KOPT-K1 (cell line): ENCODE measurements around the gene ENPP3.

ENCODE experiments used
- H3K27ac ChIP-seq: fragments of 200-600 bp; sonication (generic); 2 replicates; pipeline ENCODE4 v1.5.1; 2016; ENCODE audit warnings: antibody characterized with exemption, mild to moderate bottlenecking, low read depth, low read length; ENCODE audit not compliant: poor library complexity, severe bottlenecking
- H3K36me3 ChIP-seq: fragments of 200-600 bp; sonication (generic); 2 replicates; pipeline ENCODE4 v1.5.1; 2017; ENCODE audit warnings: antibody characterized with exemption, mild to moderate bottlenecking, low read length, moderate library complexity; ENCODE audit not compliant: insufficient read depth
- H3K9me3 ChIP-seq: fragments of 200-600 bp; sonication (generic); 2 replicates; pipeline ENCODE4 v1.5.1; 2017; ENCODE audit warnings: antibody characterized with exemption, low read length, mild to moderate bottlenecking; ENCODE audit not compliant: insufficient read depth, poor library complexity, severe bottlenecking

ENPP3 gene

DNA sequence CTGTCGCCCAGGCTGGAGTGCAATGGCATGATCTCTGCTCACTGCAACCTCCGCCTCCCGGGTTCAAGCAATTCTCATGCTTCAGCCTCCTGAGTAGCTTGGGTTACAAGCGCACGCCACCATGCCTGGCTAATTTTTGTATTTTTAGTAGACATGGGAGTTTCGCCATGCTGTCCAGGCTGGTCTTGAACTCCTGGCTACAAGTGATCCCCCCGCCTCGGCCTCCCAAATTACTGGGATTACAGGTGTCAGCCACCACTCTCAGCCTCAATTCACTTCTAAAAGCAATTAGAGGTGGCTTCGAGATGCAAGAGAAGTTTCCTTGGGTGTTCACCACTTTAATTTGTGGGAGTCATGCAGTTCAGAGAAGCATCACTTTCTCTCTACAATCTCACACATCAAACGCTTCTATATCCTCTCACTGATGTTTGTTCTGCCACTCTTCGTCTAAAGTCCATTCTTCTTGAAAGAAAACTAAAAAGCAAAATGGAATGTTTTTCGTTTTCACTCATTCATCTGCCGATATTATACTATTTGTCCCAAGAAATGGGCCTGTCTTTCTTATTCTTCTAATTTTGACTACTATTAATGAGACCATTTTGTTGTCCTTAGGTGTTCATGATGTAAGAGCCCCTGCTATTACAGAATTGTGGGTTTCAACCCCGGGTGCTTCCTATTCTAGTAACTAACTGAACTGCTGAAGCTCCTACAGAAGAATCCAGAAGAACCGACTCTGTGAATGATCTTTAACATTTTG lies 132.5 kb downstream of the ENPP3 start:
- H3K36me3 ChIP-seq, result no peaks in the 10 kb centered on the region
- no peaks in the 10 kb centered on the region for H3K9me3 ChIP-seq
- H3K27ac ChIP-seq, result no peak overlapping the region

DNA sequence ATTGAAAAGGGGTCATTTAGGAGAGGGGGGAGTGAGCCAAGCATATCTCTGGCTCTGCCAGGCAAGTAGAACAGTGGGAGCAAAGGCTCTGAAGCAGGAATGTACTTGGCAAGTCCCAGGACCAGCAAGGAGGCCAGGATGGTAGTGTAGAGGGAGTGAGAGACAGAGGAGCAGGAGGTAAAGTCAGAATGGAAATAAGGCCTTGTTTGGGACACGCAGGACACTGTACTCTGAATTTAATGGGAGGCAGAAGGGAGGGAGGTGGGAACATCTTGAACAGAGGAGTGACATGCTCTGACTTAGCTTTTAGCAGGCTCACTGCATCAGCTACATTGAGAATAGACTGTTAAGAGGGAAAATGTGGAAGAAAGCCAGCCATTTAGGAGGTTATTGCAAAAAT lies 133.7 kb downstream of the ENPP3 start:
- H3K9me3 ChIP-seq, result no peaks in the 10 kb centered on the region
- no peak overlapping the region for H3K27ac ChIP-seq
- no peaks in the 10 kb centered on the region for H3K36me3 ChIP-seq

DNA sequence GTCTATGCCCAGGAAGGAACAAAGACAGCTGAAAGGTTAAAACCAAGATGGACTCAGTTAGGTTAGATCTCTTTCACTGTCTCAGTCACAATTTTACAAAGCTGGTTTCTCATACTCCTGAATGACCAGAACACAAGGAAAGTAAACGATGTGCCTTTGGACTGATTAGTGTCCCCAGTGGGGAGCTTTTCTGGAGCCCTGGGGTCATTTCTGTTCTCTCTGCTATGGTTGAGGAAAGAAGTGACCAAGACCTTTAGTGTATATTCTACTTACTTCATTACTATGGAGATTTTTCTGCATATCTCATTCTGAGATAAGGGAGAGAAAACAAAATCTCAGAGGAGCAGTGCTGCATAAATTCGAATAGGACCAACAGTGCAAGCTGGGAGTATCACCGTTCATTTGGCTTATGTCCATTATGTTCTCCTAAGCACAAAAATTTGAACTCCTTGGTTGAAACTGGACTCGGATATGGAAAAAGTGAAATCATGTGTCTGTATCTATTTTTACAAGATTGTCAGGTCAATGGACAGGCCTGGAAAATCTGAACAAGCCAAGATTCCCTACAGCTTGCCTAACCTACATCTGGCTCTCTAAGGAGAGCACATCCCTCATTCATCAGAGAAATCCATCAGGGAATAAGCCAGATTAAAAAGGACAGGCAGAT lies 136.3 kb downstream of the ENPP3 start:
- Histone ChIP-seq H3K9me3 (no peaks in the 10 kb centered on the region), H3K36me3 (no peaks in the 10 kb centered on the region), H3K27ac (no peak overlapping the region)

DNA sequence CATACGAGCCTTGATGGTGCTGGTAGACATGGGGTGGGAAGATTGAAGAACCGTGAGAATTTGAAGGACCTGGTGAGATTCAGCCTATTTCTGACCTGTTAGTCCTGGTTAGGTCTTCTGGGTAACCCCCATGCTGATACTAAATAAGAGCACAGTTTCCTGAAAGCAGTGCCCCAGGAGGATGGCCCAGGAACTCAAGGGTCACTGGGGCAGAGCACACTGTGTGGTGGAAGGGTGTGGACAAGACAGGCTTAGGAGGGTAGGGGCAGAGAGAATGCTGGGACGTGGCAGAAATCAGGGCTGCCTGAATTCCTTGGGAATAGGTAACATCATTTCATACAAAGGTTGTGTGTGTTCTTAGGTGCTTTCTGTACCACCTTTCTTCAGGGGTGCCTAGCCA lies 138.8 kb downstream of the ENPP3 start:
- Histone ChIP-seq H3K36me3 (no peaks in the 10 kb centered on the region), H3K27ac (no peak overlapping the region), H3K9me3 (no peaks in the 10 kb centered on the region)

DNA sequence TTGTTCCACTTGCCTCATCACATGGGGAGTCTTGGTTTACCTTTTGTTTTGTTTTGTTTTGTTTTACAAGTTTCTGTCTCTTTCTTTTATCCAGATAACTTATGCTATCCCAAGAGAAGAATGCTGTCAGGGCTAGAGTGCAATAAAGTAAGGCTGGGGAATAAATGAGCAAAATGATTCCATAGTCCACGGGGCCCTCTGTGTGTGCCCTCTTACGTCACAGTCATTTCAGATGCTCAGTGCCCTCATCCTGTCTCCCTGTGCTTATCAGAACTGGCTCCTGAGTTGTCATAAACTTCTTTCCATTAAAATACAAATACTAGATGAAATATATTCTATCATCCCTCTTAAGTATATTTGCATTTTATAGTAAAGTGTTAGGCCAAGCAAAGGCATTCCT lies 139.9 kb downstream of the ENPP3 start:
- no peak overlapping the region for H3K27ac ChIP-seq
- no peaks in the 10 kb centered on the region for H3K36me3 ChIP-seq
- no peaks in the 10 kb centered on the region for H3K9me3 ChIP-seq

DNA sequence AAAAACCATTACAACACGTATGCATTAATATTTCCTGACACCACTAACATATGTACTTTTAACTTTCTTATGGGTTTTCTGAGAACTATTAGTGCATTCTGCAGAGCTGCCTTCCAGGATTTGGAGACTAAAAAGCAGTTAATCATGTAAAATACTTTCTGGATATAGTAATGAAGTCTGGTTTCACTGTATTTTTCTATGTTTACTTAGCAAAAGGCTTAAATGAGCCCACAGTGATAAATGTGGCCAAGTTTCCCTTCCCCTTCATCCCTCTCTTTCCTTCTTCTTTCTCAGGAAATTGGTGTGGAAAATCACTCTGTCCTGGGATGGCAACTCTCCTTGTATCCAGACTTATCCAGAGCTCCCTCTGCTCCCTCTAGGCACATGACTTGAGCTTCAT lies 141.1 kb downstream of the ENPP3 start:
- no peaks in the 10 kb centered on the region for H3K9me3 ChIP-seq
- no peak overlapping the region for H3K27ac ChIP-seq
- H3K36me3 ChIP-seq, result no peaks in the 10 kb centered on the region

DNA sequence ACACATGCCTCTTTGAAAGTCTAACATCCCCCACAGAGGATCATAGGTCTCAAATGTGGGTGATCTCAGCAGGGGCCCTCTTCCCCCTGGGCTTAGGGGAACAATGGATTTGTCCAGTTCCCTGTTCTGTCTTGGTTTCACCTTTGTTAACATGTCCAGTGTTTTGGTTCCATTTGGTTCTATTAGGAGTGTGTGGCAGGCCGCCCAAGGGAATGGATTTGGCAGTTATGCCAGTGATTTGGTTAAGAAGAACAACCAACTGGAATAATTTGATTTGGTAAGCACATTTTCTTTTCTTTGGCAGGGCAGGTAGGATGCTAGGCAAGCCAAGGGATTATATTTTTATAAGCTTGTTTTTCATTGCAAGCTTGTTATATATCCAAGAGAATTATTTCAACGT lies 142.2 kb downstream of the ENPP3 start:
- H3K9me3 ChIP-seq, result no peaks in the 10 kb centered on the region
- H3K36me3 ChIP-seq, result no peaks in the 10 kb centered on the region
- H3K27ac ChIP-seq, result no peak overlapping the region

DNA sequence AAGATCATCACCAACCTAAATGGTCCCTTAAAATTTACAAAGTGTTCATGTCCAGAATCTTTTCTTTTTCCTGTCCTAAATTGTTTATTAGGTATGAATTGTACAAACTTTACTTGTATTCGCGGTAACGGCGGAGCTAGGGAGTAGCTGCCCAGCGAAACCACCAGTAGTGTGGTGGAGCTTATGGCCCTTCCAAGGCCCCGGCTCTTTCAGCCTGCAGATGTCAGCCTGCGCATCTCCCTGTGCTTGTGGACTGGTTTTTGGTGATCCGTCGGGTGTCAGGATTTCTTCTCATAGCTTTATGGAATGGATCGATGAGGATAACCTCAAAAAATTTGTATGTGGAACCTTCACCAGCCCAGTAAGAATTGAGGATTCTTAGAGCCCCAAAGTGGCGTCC lies 143.5 kb downstream of the ENPP3 start:
- no peaks in the 10 kb centered on the region for H3K36me3 ChIP-seq
- H3K9me3 ChIP-seq, result no peaks in the 10 kb centered on the region
- no peak overlapping the region for H3K27ac ChIP-seq

DNA sequence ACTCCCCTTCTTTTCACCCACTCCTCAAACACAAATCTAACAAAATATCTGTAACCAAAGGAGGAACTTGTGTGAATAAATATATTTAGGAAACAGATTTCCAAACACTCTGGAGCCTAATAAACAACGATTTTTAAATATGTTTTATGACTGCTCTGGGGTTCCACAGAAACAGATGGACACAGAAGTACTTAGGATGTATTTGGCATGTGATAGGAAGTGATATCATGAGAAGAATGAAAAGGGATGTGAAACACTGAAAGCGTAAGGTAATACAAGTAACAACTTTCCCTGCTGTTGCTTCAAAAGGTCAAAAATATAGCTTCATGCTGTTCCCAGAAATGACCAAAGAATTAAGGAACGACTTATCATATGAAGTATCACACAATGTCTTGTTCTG lies 144.6 kb downstream of the ENPP3 start:
- Histone ChIP-seq H3K36me3 (no peaks in the 10 kb centered on the region), H3K27ac (no peak overlapping the region), H3K9me3 (no peaks in the 10 kb centered on the region)

DNA sequence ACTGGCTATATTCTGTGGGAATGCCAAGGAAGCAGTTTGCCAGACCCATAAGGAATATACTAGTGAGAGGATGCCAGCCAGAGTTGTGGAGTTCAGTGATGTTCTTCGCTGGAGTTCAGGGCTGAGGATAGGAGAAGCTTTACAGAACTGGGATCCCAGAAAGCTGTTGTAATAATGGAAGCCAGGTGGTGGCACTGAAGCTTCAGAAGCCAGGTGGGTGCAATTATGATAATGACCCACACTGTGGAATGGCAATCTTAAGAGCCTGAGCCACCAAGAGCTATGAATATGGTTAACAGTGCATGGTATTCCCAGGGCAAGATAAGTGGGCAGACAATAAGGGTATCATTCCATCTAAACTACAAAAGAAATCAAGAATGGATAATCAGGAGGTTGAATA lies 145.7 kb downstream of the ENPP3 start:
- Histone ChIP-seq H3K27ac (no peak overlapping the region), H3K9me3 (no peaks in the 10 kb centered on the region), H3K36me3 (no peaks in the 10 kb centered on the region)

DNA sequence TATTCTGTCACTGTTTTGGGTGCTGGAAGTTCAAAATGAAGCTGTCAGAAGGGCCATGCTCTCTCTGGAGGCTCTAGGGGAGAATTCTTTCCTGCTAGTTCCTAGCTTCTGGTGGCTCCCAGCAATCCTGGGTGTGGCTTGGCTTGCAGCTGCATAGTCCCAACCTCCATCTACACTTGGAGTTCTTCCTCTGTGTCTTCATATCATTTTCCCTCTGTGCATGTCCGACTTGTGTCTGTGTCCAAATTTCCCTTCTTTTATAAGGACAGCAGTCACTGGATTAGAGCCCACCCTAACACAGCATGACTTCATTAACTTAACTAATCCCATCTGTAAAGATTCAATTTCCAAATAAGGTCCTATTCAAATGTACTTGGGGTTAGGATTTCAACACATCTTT lies 147.5 kb downstream of the ENPP3 start:
- no peak overlapping the region for H3K27ac ChIP-seq
- no peaks in the 10 kb centered on the region for H3K9me3 ChIP-seq
- H3K36me3 ChIP-seq, result no peaks in the 10 kb centered on the region

DNA sequence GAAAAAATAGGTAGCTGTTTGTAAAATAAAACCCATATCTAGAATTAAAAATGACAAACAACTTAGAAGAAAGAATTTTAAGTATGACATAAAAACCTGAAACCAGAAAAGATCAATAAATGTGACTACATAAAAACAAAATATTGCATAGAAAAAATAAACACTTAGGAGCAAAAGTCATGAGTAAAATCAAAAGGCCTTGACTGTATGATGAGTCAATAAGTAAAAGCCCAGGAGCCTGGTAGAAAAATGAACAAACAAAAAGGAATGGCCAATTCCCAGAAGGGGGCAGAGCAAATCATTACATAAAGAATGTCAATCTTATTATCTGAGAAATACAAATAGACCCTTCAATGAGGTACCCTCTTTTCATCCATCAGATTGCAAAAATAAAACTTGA lies 150.0 kb downstream of the ENPP3 start:
- H3K36me3 ChIP-seq, result no peaks in the 10 kb centered on the region
- no peaks in the 10 kb centered on the region for H3K9me3 ChIP-seq
- no peak overlapping the region for H3K27ac ChIP-seq

DNA sequence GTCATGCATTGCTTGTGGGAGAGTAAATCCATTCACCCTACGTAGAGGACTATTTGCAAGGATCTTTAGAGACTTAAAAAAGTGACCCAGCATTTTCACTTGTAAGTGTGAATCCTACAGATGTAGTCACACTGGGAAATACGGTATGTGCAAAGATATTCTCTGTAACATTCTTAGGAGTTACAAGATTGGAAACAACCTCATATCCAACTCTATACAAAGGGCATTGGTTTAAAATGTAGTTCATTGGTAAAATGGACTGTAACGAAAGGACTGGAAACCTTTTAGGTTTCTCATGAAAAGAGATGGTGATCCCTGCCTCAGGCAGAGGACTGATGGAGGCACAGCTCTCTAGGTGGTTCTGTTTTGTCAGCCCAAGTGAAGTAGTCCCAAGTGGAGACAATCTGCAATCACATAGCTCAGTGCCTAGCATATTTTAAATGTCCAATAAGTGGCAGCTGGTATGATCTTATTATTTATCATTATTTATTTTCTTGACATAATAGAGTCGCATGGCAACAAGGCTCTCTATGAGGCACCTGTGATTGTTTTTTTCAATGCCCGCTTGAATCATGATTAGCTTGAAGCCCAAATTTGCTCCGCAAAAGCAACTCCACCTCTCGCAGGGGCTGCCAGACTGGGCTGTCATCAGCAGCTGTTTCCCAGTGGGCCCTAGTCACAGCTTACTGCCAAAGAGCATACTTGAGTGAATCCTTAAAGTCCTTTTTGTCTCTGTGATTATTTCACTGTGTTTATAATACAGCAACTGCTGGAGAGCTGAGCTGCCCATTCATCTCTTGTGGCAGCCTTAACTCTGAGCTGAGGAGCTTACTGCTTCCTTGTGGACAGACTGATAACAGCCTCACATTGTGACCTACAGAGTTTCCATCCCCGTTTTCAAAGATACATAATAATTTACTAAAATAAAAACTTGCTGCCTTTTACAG lies 150.9 kb downstream of the ENPP3 start:
- no peak overlapping the region for H3K27ac ChIP-seq

DNA sequence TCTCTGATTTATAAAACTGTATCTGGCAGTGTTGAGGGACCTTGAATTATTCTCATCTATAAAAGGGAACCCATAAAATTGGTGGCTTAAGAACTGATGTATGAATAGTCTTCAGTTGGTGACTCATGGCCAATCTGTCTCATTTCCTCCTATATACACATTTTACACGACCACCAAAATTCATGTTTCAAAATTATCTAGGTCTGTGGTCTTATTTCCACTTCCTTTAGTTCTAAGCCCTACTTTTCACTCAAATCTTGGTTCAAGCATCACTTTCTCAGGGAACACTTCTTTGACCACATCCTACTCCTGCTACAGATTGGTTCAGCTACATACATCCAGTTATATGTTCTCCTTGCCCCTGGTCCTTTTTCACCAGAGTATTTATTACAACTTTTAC lies 152.1 kb downstream of the ENPP3 start:
- no peaks in the 10 kb centered on the region for H3K9me3 ChIP-seq
- no peak overlapping the region for H3K27ac ChIP-seq

More for the DNA sequence above, 150.9 kb downstream of the ENPP3 start:
- H3K36me3 ChIP-seq, result no peaks in the 10 kb centered on the region
- no peaks in the 10 kb centered on the region for H3K9me3 ChIP-seq

DNA sequence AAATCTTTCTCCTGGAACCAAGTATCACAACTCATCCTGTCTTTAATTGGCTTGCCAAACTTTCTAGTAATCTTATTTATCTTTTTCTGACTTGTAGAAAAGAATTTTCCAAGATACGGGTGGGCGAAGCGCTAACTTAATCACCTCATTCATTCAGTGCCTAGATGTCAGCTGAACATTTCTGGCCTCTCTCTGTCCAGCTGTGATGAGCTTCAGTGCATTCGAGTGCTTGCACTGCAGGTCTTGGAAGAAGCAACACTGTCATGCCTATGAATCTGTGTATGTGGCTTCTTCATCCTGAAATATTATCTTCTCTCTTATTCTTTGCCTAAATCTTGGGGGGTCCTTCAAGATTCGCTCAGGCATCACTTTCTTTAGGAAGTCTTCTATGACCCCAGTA lies 154.4 kb downstream of the ENPP3 start:
- no peaks in the 10 kb centered on the region for H3K9me3 ChIP-seq
- H3K27ac ChIP-seq, result no peak overlapping the region
- no peaks in the 10 kb centered on the region for H3K36me3 ChIP-seq

More for the DNA sequence above, 152.1 kb downstream of the ENPP3 start:
- H3K36me3 ChIP-seq, result no peaks in the 10 kb centered on the region
